HG03025 (cell line): ENCODE data around the gene ARHGAP26.

Experiments
- ATAC-seq: cut with Tn5 transposase; IDR thresholded peaks from one replicate; pipeline ENCODE4 v1.9.1; 2021; ENCODE audit warnings: mild to moderate bottlenecking, moderate library complexity; ENCODE audit not compliant: unreplicated experiment, low FRiP score

Gene ARHGAP26

DNA sequence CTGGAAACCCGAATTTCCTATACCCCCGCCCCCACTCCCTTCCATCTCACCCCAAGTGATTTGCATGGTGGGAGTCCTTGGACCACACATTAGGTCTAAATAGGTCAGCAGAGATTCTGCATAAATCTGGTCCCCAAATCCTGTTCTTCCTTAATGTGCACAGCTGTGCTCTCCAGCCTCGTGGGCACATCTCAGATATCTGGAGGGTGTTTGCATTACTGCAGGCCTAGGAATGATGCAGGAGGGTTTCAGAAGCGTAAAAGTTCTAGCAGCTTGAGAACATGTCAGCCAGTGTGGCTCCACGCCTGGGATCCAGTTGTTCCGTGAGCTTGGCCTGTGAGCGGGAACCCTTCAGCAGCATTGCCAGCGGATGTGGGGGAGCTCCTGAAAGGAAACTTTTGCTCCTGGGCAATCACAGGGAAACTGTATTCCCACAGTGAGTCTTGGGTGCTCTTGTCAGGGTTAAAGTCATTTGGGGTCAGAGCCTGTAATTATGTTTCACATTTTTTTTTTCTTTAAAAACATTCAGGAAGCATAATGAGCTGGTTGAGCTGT is 12.9 kb downstream of the ARHGAP26 start:
- no peak for ATAC-seq

DNA sequence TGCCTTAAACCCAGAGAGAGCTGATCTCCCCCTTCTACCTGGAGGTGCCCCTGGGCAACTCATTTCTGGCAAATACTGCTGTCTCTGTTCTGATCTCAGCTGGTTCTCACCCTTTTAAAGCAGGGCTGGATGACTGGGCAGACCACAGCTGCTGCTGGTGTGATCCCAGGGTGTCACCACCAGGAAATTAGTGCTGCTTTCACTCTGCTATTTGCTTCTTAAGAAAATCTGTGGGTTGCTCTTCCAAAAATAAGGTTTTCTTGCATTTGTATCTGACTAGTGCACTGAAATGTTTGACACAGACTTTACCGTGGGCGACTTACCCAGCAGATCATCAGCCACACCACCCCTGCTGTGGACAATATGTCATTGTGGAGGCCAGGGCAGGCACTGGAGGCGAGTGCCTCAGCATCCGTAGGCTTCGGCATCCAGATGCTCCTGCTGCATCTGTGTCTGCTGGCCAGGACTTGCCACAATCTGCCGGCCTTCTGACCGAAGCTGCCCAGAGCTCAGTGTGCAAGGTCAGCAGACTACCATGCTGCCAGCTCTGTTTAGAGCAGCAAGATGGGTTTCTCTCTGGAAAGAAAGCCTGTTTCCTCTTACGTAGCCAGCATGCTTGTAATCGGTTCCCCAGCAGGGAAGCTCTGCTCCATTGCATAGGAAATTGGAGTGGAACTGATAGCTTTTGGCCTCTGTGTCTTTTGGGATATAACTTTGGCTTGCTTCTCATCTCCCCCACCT is 13.6 kb downstream of the ARHGAP26 start:
- no peak for ATAC-seq

DNA sequence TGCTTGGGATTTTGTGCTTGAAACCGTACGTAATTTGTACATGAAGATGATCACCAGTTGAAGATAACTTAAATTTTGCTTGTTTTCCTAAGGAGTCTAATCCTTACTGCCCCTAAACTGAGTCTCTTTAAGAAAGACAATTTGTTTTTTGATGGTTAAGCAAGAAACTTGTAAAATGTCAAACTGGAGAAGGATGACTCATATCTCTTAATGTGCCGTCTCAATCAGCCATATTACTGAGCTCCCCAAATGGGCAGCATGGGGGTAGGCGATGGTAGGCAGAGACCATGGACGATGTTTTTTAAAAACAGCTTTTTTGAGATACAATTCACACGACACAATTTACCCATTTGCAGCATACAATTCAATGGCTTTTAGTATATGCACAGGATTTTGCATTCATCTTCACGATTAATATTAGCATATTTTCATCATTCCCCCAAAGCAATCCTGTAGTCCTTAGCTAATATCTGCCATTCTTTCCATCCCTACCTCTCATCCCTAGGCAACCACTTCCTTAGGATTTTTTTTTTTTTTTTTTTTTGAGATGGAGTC is 14.3 kb downstream of the ARHGAP26 start:
- ATAC-seq: no peak

DNA sequence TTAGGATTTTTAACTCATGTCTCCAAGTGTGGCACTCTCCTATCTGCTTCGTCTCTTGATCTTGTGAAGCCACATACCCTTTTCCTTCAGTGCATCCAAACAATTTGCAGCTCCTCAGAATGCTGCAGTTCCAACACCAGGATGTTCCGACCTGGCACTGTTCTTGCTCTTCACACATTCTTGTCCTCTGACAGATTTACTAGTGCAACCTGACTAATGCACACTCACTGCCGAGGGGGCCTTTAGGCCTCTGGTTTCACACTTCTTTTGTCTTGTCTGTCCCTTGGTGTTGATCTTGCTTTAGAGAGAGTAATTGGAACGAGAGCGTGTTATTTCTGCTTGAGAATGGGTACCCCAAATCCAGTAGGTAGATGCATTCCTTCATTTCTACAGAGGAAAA is 15.0 kb downstream of the ARHGAP26 start:
- ATAC-seq: no peak

DNA sequence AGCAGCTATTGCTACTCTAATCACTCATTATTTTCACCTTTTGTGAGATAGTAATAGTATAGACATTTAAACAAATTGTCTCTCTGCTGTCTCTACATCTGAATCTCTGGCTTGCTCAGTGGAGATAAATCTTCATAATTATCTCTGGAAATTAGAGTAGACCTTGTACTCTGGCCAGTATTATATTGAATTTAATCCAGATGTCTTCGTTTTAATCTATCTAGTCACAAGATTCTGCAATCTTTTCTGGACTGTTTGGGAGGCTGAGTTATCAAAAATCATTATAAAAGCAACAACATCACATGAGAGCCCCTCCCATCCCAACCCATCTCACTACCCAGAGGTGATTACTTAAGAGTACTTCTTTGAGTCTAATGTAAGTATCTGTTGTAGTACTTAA is 19.0 kb downstream of the ARHGAP26 start:
- ATAC-seq: no peak

DNA sequence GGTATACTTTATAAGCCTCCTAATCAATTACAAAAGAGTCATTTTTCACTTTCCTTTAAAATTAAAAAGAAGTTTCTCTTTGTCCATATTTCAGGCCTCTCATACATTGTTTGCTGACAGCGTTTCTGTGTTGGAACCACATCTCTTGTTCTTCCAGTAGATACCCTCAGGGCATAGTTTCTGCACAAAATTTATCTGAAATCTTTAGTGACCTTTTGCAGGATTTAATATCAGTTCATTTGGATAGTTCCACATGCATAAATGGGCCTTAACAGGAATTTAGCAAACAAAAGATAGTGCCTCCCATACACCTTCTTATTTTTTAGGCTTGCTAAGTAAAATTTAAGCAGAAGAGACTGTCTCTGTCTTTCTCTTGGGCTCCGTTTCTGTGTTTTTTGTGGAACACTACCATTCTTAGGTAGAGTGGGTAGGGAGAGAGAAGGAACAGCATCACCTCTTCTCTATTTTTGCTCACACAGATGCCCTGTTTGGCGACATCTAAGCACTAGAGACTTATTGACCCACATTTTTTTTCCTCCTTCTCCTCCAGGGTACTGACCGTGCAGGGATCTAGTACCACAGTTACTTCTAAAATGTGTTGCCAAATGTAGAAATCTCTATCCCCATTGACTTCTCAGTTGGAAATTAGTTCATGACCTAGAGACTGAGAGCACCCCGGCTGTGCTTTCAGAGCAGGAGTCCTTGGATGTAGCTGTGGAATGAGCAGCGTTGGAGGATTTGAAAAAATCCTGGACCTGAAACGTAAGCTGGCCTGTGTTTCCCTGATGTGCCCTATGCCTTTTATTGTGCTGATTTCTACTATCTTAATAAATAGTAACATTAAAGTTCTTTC is 22.1 kb downstream of the ARHGAP26 start:
- ATAC-seq: no peak

DNA sequence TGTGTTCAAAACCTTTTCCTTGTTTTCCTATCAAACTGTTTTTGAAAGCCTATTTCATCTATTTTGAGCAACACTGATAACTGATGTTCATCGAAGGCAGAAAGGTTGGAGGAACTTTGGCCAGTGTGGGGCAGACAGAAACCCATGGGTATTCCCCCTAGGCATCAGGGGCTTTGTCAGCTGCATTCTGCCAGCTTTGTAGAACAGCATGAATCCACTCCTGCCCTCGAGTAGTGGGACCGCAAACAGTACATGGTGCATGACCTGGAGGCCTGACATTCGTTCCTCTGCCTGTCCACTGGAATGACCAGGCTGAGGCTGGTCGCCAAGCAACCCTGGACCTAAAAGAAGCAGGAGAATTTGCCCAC is 22.7 kb downstream of the ARHGAP26 start:
- ATAC-seq: no peak

DNA sequence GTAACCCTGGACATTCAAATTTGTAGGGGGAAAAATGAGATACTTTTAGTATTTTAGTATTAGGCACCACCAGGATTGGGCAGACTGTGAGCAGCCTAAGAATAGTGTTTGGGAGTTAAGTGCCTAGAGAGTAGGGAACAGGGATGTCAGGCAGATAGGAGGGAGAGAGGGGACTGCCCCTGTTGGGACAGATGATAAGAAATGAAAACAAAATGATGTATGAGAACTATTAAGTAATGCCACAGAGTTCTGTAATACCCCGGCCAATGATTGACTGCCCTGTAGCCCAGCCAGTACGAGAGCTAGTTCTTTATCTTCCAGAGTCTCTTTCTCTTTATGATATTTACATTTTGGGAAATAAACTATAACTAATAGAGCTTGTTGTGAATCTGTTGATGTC is 24.4 kb downstream of the ARHGAP26 start:
- ATAC-seq: no peak

DNA sequence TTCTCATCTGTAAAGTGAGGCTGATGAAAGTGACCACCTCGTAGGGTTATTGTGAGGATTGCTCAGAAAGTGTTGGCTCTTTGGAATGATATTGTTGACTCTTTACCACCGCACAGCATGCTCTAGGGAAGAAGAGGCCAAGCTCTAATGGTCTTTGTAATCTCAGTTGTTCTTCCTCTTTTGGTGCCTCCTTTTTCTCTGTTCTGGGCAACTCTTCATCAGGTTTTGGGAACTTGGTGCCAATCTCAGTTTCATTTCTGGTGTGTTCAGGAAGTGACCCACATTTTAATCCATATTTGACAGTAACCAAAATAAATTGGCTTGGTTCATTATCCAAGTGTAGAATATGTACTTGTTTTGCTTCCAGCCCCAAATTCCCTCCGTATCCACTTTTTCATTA is 25.1 kb downstream of the ARHGAP26 start:
- no peak for ATAC-seq

DNA sequence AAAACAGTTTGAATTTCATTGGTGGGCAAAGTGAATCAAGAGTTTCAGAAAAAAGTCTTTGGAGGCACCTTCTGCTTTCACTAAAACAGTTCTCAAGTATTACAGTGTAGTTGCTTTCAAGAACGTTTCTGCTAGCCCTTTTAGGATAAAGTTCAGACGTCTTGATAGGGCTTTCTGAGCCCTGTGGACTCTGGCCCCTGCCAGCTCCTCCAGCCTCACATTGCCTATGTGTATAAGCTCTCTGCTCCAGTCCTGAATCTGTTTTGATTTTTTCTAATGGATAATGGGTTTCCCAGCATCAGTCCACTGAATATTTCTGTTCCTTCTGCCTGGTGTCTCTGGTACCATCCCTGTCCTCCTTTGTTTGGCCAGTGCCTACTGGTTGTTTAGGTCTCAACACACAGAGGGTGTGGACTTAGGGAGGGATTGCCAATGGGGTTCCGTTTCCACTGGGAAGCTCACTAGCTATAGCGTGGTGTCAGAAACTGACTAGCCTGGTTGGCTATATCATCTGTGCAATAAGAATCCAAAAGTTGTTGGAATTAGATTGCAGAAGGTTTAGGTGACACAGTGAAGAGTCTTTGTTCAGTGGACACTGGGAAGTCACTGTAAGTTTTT is 26.4 kb downstream of the ARHGAP26 start:
- no peak for ATAC-seq

DNA sequence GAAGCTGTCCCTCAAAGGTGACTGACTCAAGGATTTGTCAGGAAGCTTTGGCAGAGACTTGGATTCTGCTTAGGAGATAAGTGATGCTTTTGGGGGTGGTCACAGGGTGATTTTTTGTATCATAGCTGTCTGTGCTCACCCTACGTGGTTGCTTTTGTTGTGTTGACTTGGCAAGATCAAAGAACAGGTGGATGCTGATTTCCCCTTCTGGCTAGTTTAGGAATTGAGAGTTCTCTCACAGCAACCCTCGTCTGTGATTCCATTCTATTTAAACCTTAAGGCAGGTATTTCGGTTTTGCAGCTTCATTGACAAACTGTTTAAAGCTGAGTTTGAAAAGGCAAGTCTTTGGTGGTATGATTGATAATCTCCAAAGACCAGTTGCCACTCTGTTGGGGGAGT is 27.2 kb downstream of the ARHGAP26 start:
- ATAC-seq: no peak

DNA sequence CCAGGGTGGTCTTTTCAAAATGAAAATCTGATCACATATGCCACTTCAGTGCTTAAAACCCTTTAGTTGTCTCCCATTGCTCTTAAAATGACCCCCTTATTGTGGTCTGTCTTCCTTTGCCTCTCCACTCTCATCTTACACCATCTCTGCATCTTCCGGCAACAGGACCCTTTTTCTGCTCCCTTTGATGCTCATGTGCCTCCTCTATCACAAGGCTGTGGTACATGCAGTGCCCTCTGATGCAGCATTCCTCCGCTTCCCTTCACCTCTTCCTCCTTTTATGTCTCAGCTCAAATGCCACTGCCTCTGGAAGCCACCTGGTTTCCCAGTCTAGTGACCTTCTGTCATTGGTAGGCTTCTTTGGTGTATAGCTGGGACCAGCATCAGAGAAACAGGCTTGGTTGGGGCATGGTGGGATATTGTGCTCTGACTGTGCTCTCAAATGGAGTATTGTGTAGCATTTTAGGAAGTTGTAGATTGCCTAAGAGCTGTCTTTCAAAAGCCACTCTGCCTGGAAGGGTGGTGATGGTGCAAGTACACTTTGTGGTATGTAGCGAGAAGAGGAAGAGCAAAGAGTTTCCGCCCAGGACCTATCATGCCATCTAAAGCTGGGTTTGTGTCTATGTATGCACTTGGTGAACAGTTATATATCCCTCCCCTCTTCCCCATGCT is 28.1 kb downstream of the ARHGAP26 start:
- ATAC-seq: no peak

DNA sequence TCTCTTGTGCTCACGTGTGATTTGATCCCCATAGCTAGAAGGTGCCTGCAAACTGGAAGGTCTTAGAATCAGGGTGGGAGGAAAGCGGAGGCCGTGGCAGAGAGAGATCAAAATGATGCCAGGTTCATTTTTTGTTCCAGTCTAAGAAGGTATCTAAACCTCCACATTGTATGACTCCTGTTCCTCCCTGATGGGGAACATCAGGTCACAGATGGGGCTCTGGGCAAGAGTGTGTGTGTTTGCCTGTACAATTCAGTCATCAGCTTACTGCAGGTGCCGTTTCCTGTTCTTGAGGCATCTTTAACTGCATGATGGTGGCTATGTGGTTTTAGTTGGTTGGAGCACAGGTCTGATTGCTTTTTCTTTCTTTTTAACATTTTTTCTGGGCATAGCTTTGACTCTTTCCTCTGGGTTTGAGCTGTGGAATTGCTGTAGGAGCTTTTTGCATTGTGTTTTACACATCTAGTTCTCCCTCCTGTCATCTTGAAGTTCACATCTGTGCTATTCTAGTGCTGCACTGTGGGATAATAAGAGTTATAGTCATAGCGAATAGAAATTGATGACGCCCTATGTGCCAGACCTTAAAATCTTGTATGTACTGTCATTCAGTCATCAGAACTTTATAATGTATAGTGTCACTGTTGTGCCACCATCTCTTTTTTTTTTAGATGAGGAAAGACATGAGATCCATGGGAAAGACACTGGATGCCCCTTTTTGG is 30.8 kb downstream of the ARHGAP26 start:
- peak; percentile 64 for ATAC-seq

DNA sequence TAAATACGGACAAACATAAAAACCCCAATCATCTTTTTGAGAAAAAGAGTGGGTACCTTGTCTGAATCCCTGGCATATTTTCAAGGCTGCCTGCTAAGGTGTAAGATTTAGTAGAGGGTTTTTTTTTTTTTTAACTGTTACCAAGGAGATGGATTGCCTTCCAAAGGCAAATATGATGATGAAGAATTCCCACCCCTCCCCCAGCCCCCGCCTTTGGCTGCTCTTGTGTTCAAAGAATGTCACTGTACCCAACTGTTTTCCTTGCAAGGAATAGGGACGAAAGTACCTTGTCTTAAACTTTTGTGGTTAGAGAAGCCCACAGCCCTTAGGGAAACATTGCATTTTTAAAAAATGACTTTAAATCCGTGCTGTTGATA is 31.3 kb downstream of the ARHGAP26 start:
- ATAC-seq: no peak

DNA sequence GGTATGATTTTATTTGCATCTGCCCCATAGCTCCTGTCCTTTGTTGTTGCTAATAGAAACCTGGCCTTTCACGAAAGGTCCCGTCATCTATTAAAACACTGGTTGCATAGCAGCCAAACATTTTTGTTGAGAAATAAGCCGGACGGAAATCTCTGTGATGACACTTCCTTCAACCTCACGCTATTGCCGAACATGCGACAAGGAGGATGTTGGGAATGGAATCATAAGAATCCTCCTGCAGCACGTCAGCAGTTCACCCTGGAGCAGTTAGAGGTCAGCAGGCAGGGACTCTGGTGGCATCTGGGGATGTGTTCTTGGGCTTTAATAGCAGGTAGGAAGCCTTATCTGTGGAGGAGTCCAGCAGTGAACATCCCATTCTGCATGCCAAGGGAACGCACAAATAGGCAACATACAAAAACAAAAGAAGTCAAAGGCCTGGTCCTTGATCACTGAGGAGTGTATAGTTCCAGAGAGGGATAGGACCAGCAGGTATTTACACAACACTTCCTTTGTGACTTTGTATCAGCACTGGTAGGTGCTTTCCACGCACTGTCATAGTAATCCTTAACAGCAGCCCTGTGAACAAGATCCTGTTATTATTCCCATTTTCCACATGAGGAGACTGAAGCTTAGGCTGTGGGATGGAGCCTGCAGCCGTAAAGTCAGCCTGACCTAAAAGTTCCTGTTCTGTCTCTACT is 33.4 kb downstream of the ARHGAP26 start:
- no peak for ATAC-seq

DNA sequence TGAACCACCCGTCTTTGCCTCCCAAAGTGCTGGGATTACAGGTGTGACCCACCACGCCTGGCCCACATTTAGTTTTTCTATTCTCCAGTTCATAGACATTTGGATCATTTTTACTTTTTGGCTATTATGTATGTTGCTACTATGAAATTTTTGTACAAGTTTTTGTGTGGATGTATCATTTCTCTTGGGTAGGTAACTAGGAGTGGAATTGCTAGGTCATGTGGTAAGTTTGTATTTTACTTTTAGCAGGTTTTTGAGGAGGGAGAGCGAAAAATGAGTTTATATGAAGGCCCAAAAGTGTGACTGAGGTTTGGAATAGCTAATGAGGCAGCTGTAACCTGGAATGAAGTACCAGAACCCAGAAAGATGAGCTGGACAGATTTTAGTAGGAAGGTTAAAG is 35.2 kb downstream of the ARHGAP26 start:
- no peak for ATAC-seq

DNA sequence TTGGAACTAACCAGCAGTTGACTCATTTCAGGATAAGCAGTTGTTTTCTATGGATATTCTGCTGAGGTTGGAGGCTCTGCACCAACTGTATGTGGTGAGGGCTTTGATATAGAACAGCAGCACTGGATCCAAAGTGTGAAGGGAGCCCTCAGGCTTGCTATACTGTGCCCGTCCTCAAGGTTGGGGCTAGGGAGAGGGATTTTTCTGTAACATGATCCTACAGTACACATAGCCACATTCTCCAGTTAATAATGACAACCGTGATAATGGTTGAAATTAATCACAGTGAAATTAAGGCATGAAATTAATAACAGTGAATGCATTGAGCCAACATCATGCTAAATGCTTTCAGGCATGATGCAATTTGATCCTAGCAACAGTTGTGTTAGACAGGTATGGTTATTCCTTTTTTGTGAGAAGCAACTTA is 36.7 kb downstream of the ARHGAP26 start:
- no peak for ATAC-seq

DNA sequence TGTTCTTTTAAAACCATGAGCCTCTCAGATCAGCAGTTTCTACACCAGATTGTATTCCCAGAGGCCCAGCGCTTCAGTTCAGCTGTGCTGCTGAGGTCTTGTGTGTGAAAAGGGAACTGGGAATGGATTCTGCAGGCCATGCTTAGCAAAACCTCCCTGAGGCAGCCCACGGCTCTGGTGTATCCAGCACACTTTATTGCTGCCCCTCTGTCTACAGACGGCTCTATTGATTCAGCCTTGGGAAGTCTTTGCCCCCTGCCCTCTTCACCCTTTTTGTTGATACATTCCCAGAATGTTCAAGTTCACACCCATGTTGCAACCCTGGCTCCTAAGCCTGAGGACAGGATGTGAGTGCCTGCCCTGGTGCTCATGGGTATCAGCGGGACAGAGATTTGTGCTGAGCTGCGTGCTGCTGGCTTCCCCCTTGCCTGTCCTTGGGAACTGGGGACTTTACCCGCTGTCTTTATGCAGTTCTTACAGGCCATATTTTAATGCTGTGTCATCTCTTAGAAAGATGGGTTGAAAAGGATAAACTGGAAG is 37.3 kb downstream of the ARHGAP26 start:
- ATAC-seq: peak; percentile 59
